NT2/D1 (cell line): ENCODE data around the gene SLC38A8.

Experiments used
- SUZ12 ChIP-seq: IDR thresholded peaks from 2 replicates; pipeline ENCODE4 v1.6.1; 2011; ENCODE audit not compliant: insufficient read length, insufficient read depth; ENCODE audit errors: extremely low read depth
- YY1 ChIP-seq: IDR thresholded peaks from 2 replicates; pipeline ENCODE4 v1.6.1; 2011; ENCODE audit not compliant: insufficient read length, insufficient read depth
- ZNF274 ChIP-seq: IDR thresholded peaks from 2 replicates; pipeline ENCODE4 v1.6.1; 2011; ENCODE audit warnings: mild to moderate bottlenecking, low read depth, low read length

GRCh38 chr16:83979441-83979840, 63.2 kb downstream of the SLC38A8 start:
- TF ChIP-seq YY1 (no peak), ZNF274 (no peak), SUZ12 (no peak)
